Activated CD8-positive, alpha-beta T cell treated with anti-CD3 and anti-CD28 coated beads for 36 hours (primary cell): Measurements from ENCODE around the gene TLR8. TPM values are rescaled to one million over a fixed set of nuclear protein-coding genes. Genes with fewer than 3 reads are reported as not detected.

Experiments used
- ATAC-seq: fragments of 200-7000 bp; cut with Tn5 transposase; one replicate; pipeline ENCODE4 v1.10.0; 2021; ENCODE audit warnings: mild to moderate bottlenecking, moderate library complexity
- CTCF ChIA-PET: fragments of 350-600 bp; sonication (Branson Sonifier 250); formaldehyde crosslinking; loops from one replicate; lab custom pipeline; 2021; ENCODE audit warnings: antibody characterized with exemption; lab: Charles Lee
- POLR2A ChIA-PET: fragments of 350-600 bp; sonication (Branson Sonifier 250); formaldehyde crosslinking; loops from one replicate; lab custom pipeline; 2021; ENCODE audit warnings: antibody characterized with exemption; lab: Charles Lee
- DNase-seq: peaks from one replicate; pipeline ENCODE4 v3.0.0-alpha.2; 2020
- H3K27ac Mint-ChIP-seq: one replicate; pipeline ENCODE4 v1.8.0; 2021; ENCODE audit warnings: mild to moderate bottlenecking, mixed read lengths
- H3K27me3 Mint-ChIP-seq: one replicate; pipeline ENCODE4 v1.8.0; 2021; ENCODE audit warnings: mixed read lengths
- H3K36me3 Mint-ChIP-seq: one replicate; pipeline ENCODE4 v1.8.0; 2021; ENCODE audit warnings: low read depth, mixed read lengths
- H3K4me1 Mint-ChIP-seq: one replicate; pipeline ENCODE4 v1.8.0; 2021; ENCODE audit warnings: low read depth, mixed read lengths
- H3K4me3 Mint-ChIP-seq: one replicate; pipeline ENCODE4 v1.8.0; 2021; ENCODE audit warnings: mild to moderate bottlenecking, moderate library complexity, mixed read lengths
- H3K9me3 Mint-ChIP-seq: one replicate; pipeline ENCODE4 v1.8.0; 2021; ENCODE audit warnings: mixed read lengths
- intact Hi-C: fragments of 100-400 bp; cut with micrococcal nuclease; formaldehyde crosslinking; loops from one replicate; pipeline ENCODE4 v1.10.0; 2022
- total RNA-seq, 2 experiments: library from RNA; stranded (reverse); gene quantifications; one replicate each; pipeline ENCODE4 v1.2.3, GENCODE V29; 2021
- TF ChIP-seq, protein P1 (sequence below): fragments of 200-600 bp; IDR thresholded peaks from one replicate; pipeline ENCODE4 v1.8.0; 2022; ENCODE audit warnings: antibody characterized with exemption, mild to moderate bottlenecking

The TLR8 gene
- total RNA-seq, 2 experiments from 2014 or later, result not detected

DNA sequence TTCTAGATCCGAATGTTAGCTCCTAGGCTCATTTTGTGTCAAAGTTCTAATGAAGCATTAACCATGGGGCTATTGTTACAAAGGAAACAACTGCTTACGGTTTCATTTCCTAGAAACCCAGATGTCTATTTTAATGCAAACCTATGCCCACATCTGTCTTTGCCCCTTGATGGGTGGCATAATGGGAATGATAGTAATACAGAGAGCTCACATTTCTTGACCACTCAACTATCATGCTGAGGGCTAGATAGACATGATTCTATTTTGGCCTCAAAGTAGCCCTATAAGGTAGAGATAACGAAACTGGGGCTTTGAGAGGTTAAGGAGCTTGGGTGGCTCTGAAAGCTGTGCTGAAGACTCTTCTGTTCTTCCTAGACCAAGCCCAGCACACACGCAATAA is 37.7 kb upstream of the TLR8 start:
- Mint-ChIP-seq H3K4me1 (peaks cover 8% of the 10 kb centered on the region), H3K9me3 (no peaks in the 10 kb centered on the region), H3K36me3 (no peaks in the 10 kb centered on the region)

DNA sequence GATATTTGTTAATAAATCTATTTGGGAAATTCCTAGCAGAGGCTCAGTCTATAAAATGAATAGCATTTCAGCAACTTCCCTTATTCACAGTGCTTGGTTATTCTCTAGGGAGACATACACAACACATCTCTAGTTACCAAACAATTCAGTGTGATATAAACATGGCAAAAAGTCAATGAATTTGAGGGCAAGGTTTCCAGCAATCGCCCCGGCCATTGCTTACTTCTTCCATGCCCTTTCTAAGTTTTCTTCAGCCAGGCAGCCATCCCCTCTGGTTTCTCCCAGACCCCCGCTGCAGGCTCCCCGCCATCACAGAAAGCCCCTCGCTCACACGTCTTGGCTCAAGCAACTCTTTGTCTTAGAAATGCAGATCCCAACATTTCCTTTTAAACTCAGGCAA is 35.2 kb upstream of the TLR8 start:
- H3K36me3 Mint-ChIP-seq, result no peaks in the 10 kb centered on the region

More for the DNA sequence above, 37.7 kb upstream of the TLR8 start:
- ChIA-PET POLR2A (no interaction called here), CTCF (interaction anchor here (2.3 kb wide), 1 partner anchor 97 kb away, joined by 5 read pairs; no protein-coding TSS in a partner anchor)
- intact Hi-C loops, result no loop called here
- DNase-seq, result no peak
- H3K27me3 Mint-ChIP-seq, result no peaks in the 10 kb centered on the region
- no peak for ATAC-seq
- TF ChIP-seq, protein P1, sequence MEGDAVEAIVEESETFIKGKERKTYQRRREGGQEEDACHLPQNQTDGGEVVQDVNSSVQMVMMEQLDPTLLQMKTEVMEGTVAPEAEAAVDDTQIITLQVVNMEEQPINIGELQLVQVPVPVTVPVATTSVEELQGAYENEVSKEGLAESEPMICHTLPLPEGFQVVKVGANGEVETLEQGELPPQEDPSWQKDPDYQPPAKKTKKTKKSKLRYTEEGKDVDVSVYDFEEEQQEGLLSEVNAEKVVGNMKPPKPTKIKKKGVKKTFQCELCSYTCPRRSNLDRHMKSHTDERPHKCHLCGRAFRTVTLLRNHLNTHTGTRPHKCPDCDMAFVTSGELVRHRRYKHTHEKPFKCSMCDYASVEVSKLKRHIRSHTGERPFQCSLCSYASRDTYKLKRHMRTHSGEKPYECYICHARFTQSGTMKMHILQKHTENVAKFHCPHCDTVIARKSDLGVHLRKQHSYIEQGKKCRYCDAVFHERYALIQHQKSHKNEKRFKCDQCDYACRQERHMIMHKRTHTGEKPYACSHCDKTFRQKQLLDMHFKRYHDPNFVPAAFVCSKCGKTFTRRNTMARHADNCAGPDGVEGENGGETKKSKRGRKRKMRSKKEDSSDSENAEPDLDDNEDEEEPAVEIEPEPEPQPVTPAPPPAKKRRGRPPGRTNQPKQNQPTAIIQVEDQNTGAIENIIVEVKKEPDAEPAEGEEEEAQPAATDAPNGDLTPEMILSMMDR, result no peak
- H3K4me3 Mint-ChIP-seq, result no peak overlapping the region
- H3K27ac Mint-ChIP-seq, result no peak overlapping the region

DNA sequence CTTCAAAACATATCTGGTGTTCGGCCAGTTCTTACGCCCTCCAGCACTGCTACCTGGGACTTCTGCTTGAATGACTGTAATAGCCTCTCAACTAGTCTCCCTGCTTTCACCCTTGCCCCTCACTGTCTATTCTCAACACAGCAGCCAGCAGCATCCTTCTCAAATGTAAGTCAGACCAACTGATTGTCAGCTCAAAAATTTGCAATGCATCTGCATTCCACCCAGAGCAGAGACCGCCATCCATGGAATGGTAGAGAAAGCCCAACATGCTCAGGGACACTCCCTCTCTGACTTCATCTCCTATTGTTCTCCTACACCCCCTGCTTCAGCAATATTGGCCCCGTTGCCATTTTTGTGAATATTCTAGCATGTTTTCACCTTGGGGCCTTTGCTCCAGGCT is 33.7 kb upstream of the TLR8 start:
- H3K27ac Mint-ChIP-seq, result no peak overlapping the region
- intact Hi-C loops, result no loop called here
- H3K36me3 Mint-ChIP-seq, result no peaks in the 10 kb centered on the region
- DNase-seq, result no peak
- ATAC-seq, result no peak
- H3K27me3 Mint-ChIP-seq, result no peaks in the 10 kb centered on the region
- TF ChIP-seq, protein P1, result no peak
- no peaks in the 10 kb centered on the region for H3K9me3 Mint-ChIP-seq
- peaks cover 4% of the 10 kb centered on the region for H3K4me1 Mint-ChIP-seq
- POLR2A ChIA-PET, result no interaction called here
- CTCF ChIA-PET, result no interaction called here
- H3K4me3 Mint-ChIP-seq, result no peak overlapping the region

More for the DNA sequence above, 35.2 kb upstream of the TLR8 start:
- no peak for DNase-seq
- H3K27ac Mint-ChIP-seq, result no peak overlapping the region
- peaks cover 8% of the 10 kb centered on the region for H3K4me1 Mint-ChIP-seq
- TF ChIP-seq, protein P1, result no peak
- ChIA-PET CTCF (no interaction called here), POLR2A (no interaction called here)
- H3K9me3 Mint-ChIP-seq, result no peaks in the 10 kb centered on the region
- H3K27me3 Mint-ChIP-seq, result no peaks in the 10 kb centered on the region
- ATAC-seq, result no peak
- no peak overlapping the region for H3K4me3 Mint-ChIP-seq
- intact Hi-C loops, result no loop called here

DNA sequence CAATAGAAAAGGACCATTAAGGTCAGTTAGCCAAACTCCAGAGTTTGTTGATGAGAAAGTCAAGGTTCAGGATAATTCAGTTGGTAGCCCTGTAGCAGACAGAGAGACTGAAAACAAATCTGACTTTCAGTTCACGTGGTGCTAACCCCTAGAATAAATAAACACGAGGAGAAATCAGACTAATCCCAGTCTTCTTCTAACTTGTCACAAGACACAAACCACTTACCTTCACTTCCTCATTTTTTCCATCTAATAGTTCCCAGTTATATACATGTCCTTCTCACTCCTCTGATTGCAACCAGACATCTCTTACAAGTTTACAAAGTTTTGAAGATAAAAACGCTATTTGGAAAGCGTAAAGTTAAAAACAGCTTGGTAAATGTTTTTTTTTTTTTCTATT is 31.8 kb upstream of the TLR8 start:
- no peaks in the 10 kb centered on the region for H3K36me3 Mint-ChIP-seq
- TF ChIP-seq, protein P1, result no peak
- H3K4me1 Mint-ChIP-seq, result no peaks in the 10 kb centered on the region
- ChIA-PET POLR2A (no interaction called here), CTCF (no interaction called here)
- H3K27ac Mint-ChIP-seq, result no peak overlapping the region
- H3K9me3 Mint-ChIP-seq, result no peaks in the 10 kb centered on the region
- ATAC-seq (no peak), DNase-seq (no peak)
- intact Hi-C loops, result no loop called here
- no peak overlapping the region for H3K4me3 Mint-ChIP-seq
- no peaks in the 10 kb centered on the region for H3K27me3 Mint-ChIP-seq

DNA sequence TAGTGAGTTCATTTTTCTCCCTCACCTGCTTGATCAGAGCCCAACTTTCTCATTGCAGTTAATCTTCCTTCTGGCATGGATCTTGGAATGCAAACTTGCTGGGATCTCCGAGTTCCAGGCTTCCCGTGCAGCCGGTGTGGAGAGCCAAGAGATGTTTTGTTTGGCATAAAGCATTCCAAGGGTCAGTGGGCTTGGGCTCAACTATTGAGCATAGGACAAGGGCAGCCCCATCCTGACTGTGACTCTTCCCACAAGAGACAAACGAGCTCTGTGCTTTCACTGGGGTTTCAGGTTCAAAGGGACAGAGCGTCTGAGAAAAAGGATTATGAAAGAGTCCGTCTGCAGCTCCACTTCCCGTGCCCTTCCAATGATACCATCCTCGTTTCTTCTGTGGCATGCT is 29.0 kb upstream of the TLR8 start:
- H3K4me3 Mint-ChIP-seq, result no peak overlapping the region
- no peak for DNase-seq
- H3K36me3 Mint-ChIP-seq, result no peaks in the 10 kb centered on the region
- POLR2A ChIA-PET, result interaction anchor here (0.6 kb wide), 1 partner anchor 277 kb away, joined by 5 read pairs; no protein-coding TSS in a partner anchor
- H3K4me1 Mint-ChIP-seq, result no peaks in the 10 kb centered on the region
- TF ChIP-seq, protein P1, result no peak
- H3K9me3 Mint-ChIP-seq, result no peaks in the 10 kb centered on the region
- intact Hi-C loops, result no loop called here
- CTCF ChIA-PET, result interaction anchor here (1.6 kb wide), 1 partner anchor 63 kb away, joined by 5 read pairs; no protein-coding TSS in a partner anchor
- ATAC-seq, result no peak
- no peak overlapping the region for H3K27ac Mint-ChIP-seq
- H3K27me3 Mint-ChIP-seq, result no peaks in the 10 kb centered on the region
